ENCODE measurements around the gene CD38. TPM values are rescaled to one million over a fixed set of nuclear protein-coding genes. Genes with fewer than 3 reads are reported as not detected.

Gene CD38
- total and polyA plus RNA-seq, 4 donors = 3.2 to 9.4 (median 5.3) TPM

GRCh38 chr4:15891312-15891711 is 113.2 kb downstream of the CD38 start:
- Histone ChIP-seq H3K9ac (ENCODE audit: low read depth in 1 of 2, low read length in 2 of 2) (no peak overlapping the region), H3K36me3 (ENCODE audit: control insufficient read depth in 4 of 4, insufficient read depth in 3 of 4, low read depth in 1 of 4, low read length in 3 of 4) (no peaks in the 10 kb centered on the region), H3K4me1 (ENCODE audit: control insufficient read depth in 4 of 4, insufficient read depth in 4 of 4, low read length in 3 of 4) (no peaks in the 10 kb centered on the region), H3K9me3 (ENCODE audit: control insufficient read depth in 4 of 4, low read length in 3 of 4) (no peaks in the 10 kb centered on the region), H3K27me3 (ENCODE audit: control insufficient read depth in 4 of 4, insufficient read depth in 4 of 4, low read length in 3 of 4) (no peaks in the 10 kb centered on the region), H3K27ac (ENCODE audit: low read depth in 1 of 2, low read length in 2 of 2) (no peak overlapping the region), H3K4me3 (ENCODE audit: low read depth in 1 of 3, low read length in 3 of 3) (no peak overlapping the region)
- no peak for DNase-seq (ENCODE audit: low spot score)
- 75% methylated on average over 4 of the region's 4 CpGs for WGBS
- TF ChIP-seq HNF4A (conservative IDR thresholded peaks at IDR 0.05) = no peak
- no peak for TF ChIP-seq CTCF (IDR thresholded peaks at IDR 0.05; ENCODE audit: low read depth, low read length, missing input control)
- no peak for TF ChIP-seq GABPA (IDR thresholded peaks at IDR 0.05 in 1 of 2, conservative IDR thresholded peaks at IDR 0.05 in 1 of 2)
- TF ChIP-seq SP1 (IDR thresholded peaks at IDR 0.05) = no peak
- TF ChIP-seq ZBTB33 (IDR thresholded peaks at IDR 0.05) = no peak
- TF ChIP-seq FOXA1 (IDR thresholded peaks at IDR 0.05) = no peak
- TF ChIP-seq MAX (IDR thresholded peaks at IDR 0.05) = no peak
- no peak for TF ChIP-seq RXRA (IDR thresholded peaks at IDR 0.05)
- TF ChIP-seq, protein P1, sequence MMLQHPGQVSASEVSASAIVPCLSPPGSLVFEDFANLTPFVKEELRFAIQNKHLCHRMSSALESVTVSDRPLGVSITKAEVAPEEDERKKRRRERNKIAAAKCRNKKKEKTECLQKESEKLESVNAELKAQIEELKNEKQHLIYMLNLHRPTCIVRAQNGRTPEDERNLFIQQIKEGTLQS (IDR thresholded peaks at IDR 0.05) = no peak

DNA sequence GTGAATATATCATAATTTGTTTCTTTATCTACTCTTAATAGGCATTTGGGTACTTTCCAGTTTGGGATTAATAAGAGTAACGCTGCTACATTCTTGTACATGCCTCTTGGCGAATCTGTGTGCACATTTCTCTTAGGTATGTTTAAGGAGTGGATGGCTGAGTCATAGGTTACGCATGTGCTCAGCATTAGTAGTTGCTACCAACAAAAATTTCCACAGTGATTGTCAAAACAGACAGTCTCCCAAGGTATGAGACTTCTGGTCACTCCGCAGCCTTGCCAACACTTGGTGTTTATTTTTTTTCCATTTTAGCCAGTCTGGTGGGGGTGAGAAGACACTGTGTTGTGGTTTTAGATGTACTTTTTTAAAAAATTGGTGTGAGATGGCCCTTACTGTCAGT is 115.8 kb downstream of the CD38 start:
- no peak for DNase-seq (ENCODE audit: low spot score)
- Histone ChIP-seq H3K4me1 (ENCODE audit: control insufficient read depth in 4 of 4, insufficient read depth in 4 of 4, low read length in 3 of 4) (no peaks in the 10 kb centered on the region), H3K9ac (ENCODE audit: low read depth in 1 of 2, low read length in 2 of 2) (no peak overlapping the region), H3K4me3 (ENCODE audit: low read depth in 1 of 3, low read length in 3 of 3) (no peak overlapping the region), H3K36me3 (ENCODE audit: control insufficient read depth in 4 of 4, insufficient read depth in 3 of 4, low read depth in 1 of 4, low read length in 3 of 4) (no peaks in the 10 kb centered on the region), H3K27me3 (ENCODE audit: control insufficient read depth in 4 of 4, insufficient read depth in 4 of 4, low read length in 3 of 4) (no peaks in the 10 kb centered on the region), H3K27ac (ENCODE audit: low read depth in 1 of 2, low read length in 2 of 2) (no peak overlapping the region), H3K9me3 (ENCODE audit: control insufficient read depth in 4 of 4, low read length in 3 of 4) (no peaks in the 10 kb centered on the region)
- WGBS = 92% methylated on average over 4 of the region's 4 CpGs
- TF ChIP-seq CTCF (IDR thresholded peaks at IDR 0.05; ENCODE audit: low read depth, low read length, missing input control) (no peak), FOXA1 (IDR thresholded peaks at IDR 0.05) (no peak), MAX (IDR thresholded peaks at IDR 0.05) (no peak), RAD21 (IDR thresholded peaks at IDR 0.05) (no peak), SP1 (IDR thresholded peaks at IDR 0.05) (no peak), GABPA (IDR thresholded peaks at IDR 0.05 in 1 of 2, conservative IDR thresholded peaks at IDR 0.05 in 1 of 2) (no peak), ZBTB33 (IDR thresholded peaks at IDR 0.05) (no peak), RXRA (IDR thresholded peaks at IDR 0.05) (no peak), NR2F2 (IDR thresholded peaks at IDR 0.05) (no peak), JUND (IDR thresholded peaks at IDR 0.05) (no peak), EGR1 (IDR thresholded peaks at IDR 0.05; ENCODE audit: low read depth in 2 of 2) (no peak), HNF4G (IDR thresholded peaks at IDR 0.05) (no peak), TAF1 (conservative IDR thresholded peaks at IDR 0.05) (no peak), FOXA2 (IDR thresholded peaks at IDR 0.05) (no peak)
- TF ChIP-seq, protein P1 (IDR thresholded peaks at IDR 0.05) = no peak
